Liver (tissue), 9 donors: Measurements from ENCODE around the gene TIMP1. TPM values are rescaled to one million over a fixed set of nuclear protein-coding genes. Genes with fewer than 3 reads are reported as not detected.

Experiments used
- DNase-seq: peaks from one replicate; pipeline ENCODE4 v3.0.0-alpha.2; 2017; ENCODE audit warnings: low spot score
- H3K27ac ChIP-seq, 2 donors: one replicate each; pipeline ENCODE4 v1.7.0; 2013; ENCODE audit warnings: inconsistent platforms in 2 of 2, low read length in 2 of 2, control low read depth in 1 of 2, low read depth in 1 of 2, mild to moderate bottlenecking in 1 of 2
- H3K27me3 ChIP-seq, 4 donors: one replicate each; pipeline versions ENCODE4 v1.6.1 to v1.7.0; 2013; ENCODE audit warnings: low read length in 3 of 4, inconsistent platforms in 1 of 4, mild to moderate bottlenecking in 1 of 4, moderate library complexity in 1 of 4; ENCODE audit not compliant: control insufficient read depth in 4 of 4, insufficient read depth in 4 of 4
- H3K36me3 ChIP-seq, 4 donors: one replicate each; pipeline versions ENCODE4 v1.6.1 to v1.7.0; 2013; ENCODE audit warnings: low read length in 3 of 4, mild to moderate bottlenecking in 3 of 4, low read depth in 1 of 4, moderate library complexity in 1 of 4; ENCODE audit not compliant: control insufficient read depth in 4 of 4, insufficient read depth in 3 of 4
- H3K4me1 ChIP-seq, 4 donors: one replicate each; pipeline versions ENCODE4 v1.6.1 to v1.7.0; 2013; ENCODE audit warnings: low read length in 3 of 4, mild to moderate bottlenecking in 3 of 4, moderate library complexity in 1 of 4; ENCODE audit not compliant: control insufficient read depth in 4 of 4, insufficient read depth in 4 of 4
- H3K4me3 ChIP-seq, 3 donors: one replicate each; pipeline versions ENCODE4 v1.6.1 to v1.7.0; 2013; ENCODE audit warnings: low read length in 3 of 3, control low read depth in 1 of 3, low read depth in 1 of 3, mild to moderate bottlenecking in 1 of 3
- H3K9ac ChIP-seq, 2 donors: one replicate each; pipeline ENCODE4 v1.7.0; 2013; ENCODE audit warnings: low read length in 2 of 2, mild to moderate bottlenecking in 2 of 2, moderate library complexity in 2 of 2, control low read depth in 1 of 2, low read depth in 1 of 2
- H3K9me3 ChIP-seq, 4 donors: one replicate each; pipeline versions ENCODE4 v1.6.1 to v1.7.0; 2013; ENCODE audit warnings: low read length in 3 of 4; ENCODE audit not compliant: control insufficient read depth in 4 of 4
- ATF3 ChIP-seq: IDR thresholded peaks from 2 replicates; pipeline ENCODE4 v1.6.1; 2016; ENCODE audit warnings: antibody characterized with exemption
- CTCF ChIP-seq: fragments of 150-350 bp; IDR thresholded peaks from 2 replicates; pipeline ENCODE4 v1.5.1; 2017; ENCODE audit warnings: improper control_type of control experiment, low read depth, low read length; ENCODE audit not compliant: missing input control
- EGR1 ChIP-seq, 2 donors: IDR thresholded peaks; 2 replicates each; pipeline ENCODE4 v1.6.1; 2016 to 2018; ENCODE audit warnings: antibody characterized with exemption in 2 of 2, low read depth in 2 of 2
- FOXA1 ChIP-seq: IDR thresholded peaks from 2 replicates; pipeline ENCODE4 v1.6.1; 2016; ENCODE audit warnings: antibody characterized with exemption
- FOXA2 ChIP-seq: IDR thresholded peaks from 2 replicates; pipeline ENCODE4 v1.6.1; 2016; ENCODE audit warnings: antibody characterized with exemption
- GABPA ChIP-seq, 2 donors: IDR thresholded peaks in 1 of 2; conservative IDR thresholded peaks in 1 of 2; 2 replicates each; pipeline ENCODE4 v1.6.1; 2016; ENCODE audit warnings: antibody characterized with exemption in 2 of 2, mild to moderate bottlenecking in 1 of 2, moderate library complexity in 1 of 2
- HNF4A ChIP-seq, 2 donors: conservative IDR thresholded peaks; 2 replicates each; pipeline ENCODE4 v1.6.1; 2016; ENCODE audit warnings: antibody characterized with exemption in 2 of 2, mild to moderate bottlenecking in 2 of 2
- HNF4G ChIP-seq: IDR thresholded peaks from 2 replicates; pipeline ENCODE4 v1.6.1; 2016; ENCODE audit warnings: antibody characterized with exemption
- JUND ChIP-seq, 2 donors: IDR thresholded peaks; 2 replicates each; pipeline ENCODE4 v1.6.1; 2016; ENCODE audit warnings: antibody characterized with exemption in 2 of 2
- MAX ChIP-seq: IDR thresholded peaks from 2 replicates; pipeline ENCODE4 v1.6.1; 2016; ENCODE audit warnings: antibody characterized with exemption
- NR2F2 ChIP-seq: IDR thresholded peaks from 2 replicates; pipeline ENCODE4 v1.6.1; 2016; ENCODE audit warnings: antibody characterized with exemption
- RAD21 ChIP-seq, 2 donors: IDR thresholded peaks; 2 replicates each; pipeline ENCODE4 v1.6.1; 2016; ENCODE audit warnings: antibody characterized with exemption in 2 of 2, mild to moderate bottlenecking in 2 of 2
- REST ChIP-seq: IDR thresholded peaks from 2 replicates; pipeline ENCODE4 v1.6.1; 2016; ENCODE audit warnings: antibody characterized with exemption, mild to moderate bottlenecking
- RXRA ChIP-seq, 2 donors: IDR thresholded peaks; 2 replicates each; pipeline ENCODE4 v1.6.1; 2017 to 2018; ENCODE audit warnings: antibody characterized with exemption in 2 of 2, mild to moderate bottlenecking in 1 of 2
- SP1 ChIP-seq: IDR thresholded peaks from 2 replicates; pipeline ENCODE4 v1.6.1; 2018; ENCODE audit warnings: antibody characterized with exemption, mild to moderate bottlenecking
- TAF1 ChIP-seq: conservative IDR thresholded peaks from 2 replicates; pipeline ENCODE4 v1.6.1; 2016; ENCODE audit warnings: antibody characterized with exemption, mild to moderate bottlenecking
- YY1 ChIP-seq: IDR thresholded peaks from 2 replicates; pipeline ENCODE4 v1.6.1; 2016; ENCODE audit warnings: antibody characterized with exemption, mild to moderate bottlenecking
- ZBTB33 ChIP-seq: IDR thresholded peaks from 2 replicates; pipeline ENCODE4 v1.6.1; 2016; ENCODE audit warnings: antibody characterized with exemption
- WGBS: extraction: QIAGEN DNeasy Blood & Tissue Kit; methylation state at CpG from one replicate; pipeline ENCODE4 v1.1.7; 2013; 5-methylcytosine and 5-hydroxymethylcytosine counted together
- polyA plus RNA-seq, 2 donors: library from polyadenylated mRNA; stranded (reverse) in 1 of 2; unstranded in 1 of 2; fragments of 200-250 nt in 1 of 2; fragments of >200 nt in 1 of 2; fragmentation: Nextera tagmentation in 1 of 2; extraction: Ambion mirVana in 1 of 2; gene quantifications; one replicate each; pipeline versions ENCODE4 v1.2.1 to v1.2.3, GENCODE V29; 2013 to 2015
- total RNA-seq, 2 donors: library from RNA; depleted of rRNA; stranded (reverse); fragments of >200 nt; gene quantifications; one replicate each; pipeline ENCODE4 v1.2.3, GENCODE V29; 2014
- donor health status: healthy.
- donor health status: healthy.
- donor health status: healthy.
- donor health status: healthy.
- donor health status: healthy.

Gene TIMP1
- total and polyA plus RNA-seq, 4 donors: 18.0 to 1,609 (median 146) TPM

- WGBS: 6% methylated on average over 35 of the region's 35 CpGs
- H3K4me1 ChIP-seq: peaks cover 0 to 4% (median 0%) of the 10 kb centered on the region in 4 donors
- H3K9me3 ChIP-seq: no peaks in the 10 kb centered on the region
- no peak overlapping the region for H3K9ac ChIP-seq
- H3K36me3 ChIP-seq: peaks cover 0 to 2% (median 0%) of the 10 kb centered on the region in 4 donors
- H3K27ac ChIP-seq: no peak overlapping the region
- no peaks in the 10 kb centered on the region for H3K27me3 ChIP-seq
- DNase-seq: peak; percentile 35
- TF ChIP-seq ZBTB33: no peak
- no peak overlapping the region for H3K4me3 ChIP-seq
Measured at GRCh38 chrX:47623540-47624027, 41.3 kb downstream of the TIMP1 start.

GRCh38 chrX:47625365-47625764 lies 43.1 kb downstream of the TIMP1 start:
- 95% methylated on average over 2 of the region's 2 CpGs for WGBS
- TF ChIP-seq TAF1: no peak
- no peak for TF ChIP-seq SP1
- no peak for TF ChIP-seq YY1
- no peak for TF ChIP-seq CTCF
- no peak for TF ChIP-seq ZBTB33
- TF ChIP-seq GABPA (IDR thresholded peaks at IDR 0.05 in 1 of 2, conservative IDR thresholded peaks at IDR 0.05 in 1 of 2): no peak
- TF ChIP-seq FOXA2: no peak
- no peak for TF ChIP-seq JUND (IDR thresholded peaks at IDR 0.05)
- no peak for TF ChIP-seq NR2F2
- no peak for TF ChIP-seq EGR1 (IDR thresholded peaks at IDR 0.05; ENCODE audit: low read depth in 2 of 2)
- TF ChIP-seq RAD21 (IDR thresholded peaks at IDR 0.05): no peak
- no peak for TF ChIP-seq MAX
- no peak for TF ChIP-seq HNF4A (conservative IDR thresholded peaks at IDR 0.05)
- no peak for TF ChIP-seq FOXA1
- TF ChIP-seq HNF4G: no peak
- TF ChIP-seq RXRA (IDR thresholded peaks at IDR 0.05): no peak
- TF ChIP-seq REST: no peak
- TF ChIP-seq ATF3: no peak
- Histone ChIP-seq H3K9me3 (no peaks in the 10 kb centered on the region), H3K4me3 (no peak overlapping the region), H3K9ac (no peak overlapping the region), H3K27ac (no peak overlapping the region), H3K27me3 (no peaks in the 10 kb centered on the region), H3K36me3 (peaks cover 0 to 2% (median 0%) of the 10 kb centered on the region in 4 donors), H3K4me1 (peaks cover 0 to 7% (median 0%) of the 10 kb centered on the region in 4 donors)
- no peak for DNase-seq
